ENCODE results near the gene LYRM7. TPM values are rescaled to one million over a fixed set of nuclear protein-coding genes. Genes with fewer than 3 reads are reported as not detected.
"Not testable (repeated sequence)": the region's sequence is repeated elsewhere in the genome, so short reads cannot be mapped to it uniquely, and the experiment has no call there.

Gene LYRM7
- total RNA-seq, 1 donor from 2014 or later = 16.4 TPM

DNA sequence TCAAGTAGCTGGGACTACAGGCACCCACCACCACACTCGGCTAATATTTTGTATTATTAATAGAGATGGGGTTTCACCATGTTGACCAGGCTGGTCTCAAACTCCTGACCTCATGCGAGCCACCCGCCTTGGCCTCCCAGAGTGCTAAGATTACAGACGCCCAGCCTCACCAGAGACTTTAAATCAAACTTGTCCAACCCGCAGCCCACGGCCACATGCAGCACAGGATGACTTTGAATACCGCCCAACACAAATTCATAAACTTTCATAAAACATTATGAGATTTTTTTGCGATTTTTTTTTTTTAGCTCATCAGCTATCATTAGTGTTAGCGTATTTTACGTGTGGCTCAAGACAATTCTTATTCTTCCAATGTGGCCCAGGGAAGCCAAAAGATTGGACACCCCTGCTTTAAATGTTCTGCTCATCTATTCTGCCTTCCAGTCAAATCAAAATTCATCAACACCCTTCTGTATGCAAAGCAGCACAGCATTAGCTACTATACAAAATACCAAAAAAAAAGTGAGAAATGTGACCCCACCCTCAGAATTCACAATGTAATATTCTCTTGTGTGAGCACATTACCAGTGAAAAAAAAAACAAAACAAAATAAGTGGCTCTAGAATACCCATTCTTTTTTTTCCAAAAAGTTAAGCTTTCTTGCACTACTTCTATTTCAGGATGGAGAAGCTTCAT, 50.4 kb downstream of the LYRM7 start:
- no peak for DNase-seq (ENCODE audit: low spot score)

DNA sequence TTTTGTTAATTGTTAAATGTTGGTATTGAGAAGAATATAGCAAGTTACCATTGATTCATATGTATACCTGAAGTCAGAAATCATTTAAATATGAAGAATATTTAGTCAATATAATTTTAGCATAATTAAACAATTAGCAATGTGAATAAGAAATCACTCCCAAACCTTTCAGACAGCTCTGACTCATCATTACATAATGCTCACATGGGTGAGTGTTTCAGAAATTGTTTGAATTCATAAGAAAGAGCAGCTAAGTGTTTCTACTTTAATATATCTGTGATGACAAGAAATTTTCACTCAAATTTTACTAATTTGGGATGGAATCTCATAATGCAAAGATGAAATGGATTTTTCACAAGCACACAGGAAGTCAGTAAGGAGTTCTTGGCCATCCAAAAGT, 51.1 kb downstream of the LYRM7 start:
- no peak for DNase-seq (ENCODE audit: low spot score)

DNA sequence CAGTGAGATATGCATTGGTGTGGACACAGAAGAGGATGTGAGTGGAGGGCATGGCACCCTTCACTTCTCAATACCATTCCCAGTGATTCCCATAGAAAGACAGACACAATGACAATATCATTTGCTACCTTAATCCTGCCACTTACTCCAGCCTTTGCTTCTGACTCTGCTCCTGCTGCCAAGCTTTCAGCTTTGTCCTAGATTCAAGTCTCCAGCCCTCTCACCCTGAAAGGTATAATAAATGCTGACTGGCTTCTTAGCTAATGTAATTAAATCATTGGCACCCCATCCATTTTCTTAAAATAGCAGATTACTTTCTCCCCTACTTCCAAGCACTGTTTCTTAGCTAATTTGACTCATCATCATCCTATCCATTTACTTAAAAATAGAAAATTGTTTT, 52.0 kb downstream of the LYRM7 start:
- DNase-seq (ENCODE audit: low spot score) = no peak

DNA sequence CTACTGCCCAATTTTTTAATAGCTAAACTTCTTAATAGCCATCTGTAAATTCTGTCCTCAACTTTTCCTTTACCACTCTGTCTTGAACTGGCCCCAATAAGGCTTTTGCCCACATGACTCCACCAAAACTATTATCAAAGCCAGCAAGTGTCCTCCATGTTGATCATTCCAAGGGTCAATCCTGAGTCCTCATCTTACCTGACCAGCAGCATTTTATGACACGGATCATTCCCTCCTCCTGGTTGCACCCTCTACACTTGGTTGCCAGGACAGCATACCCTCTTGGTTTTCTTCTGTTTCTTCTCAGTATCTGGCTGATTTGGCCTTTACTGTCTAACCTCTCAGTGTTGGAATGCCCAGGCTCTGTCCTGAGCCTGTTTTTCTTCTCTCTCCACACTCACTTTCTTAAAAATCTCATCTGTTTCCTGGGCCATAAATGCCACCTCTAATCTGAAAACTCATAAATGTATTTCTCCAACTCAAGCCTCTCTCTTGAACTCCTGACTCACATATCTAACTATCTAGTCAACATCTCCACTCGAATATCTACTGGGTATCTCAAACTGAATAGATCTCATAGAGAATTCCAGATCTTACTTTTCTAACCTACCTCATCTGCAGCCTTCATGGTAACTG, 53.1 kb downstream of the LYRM7 start:
- DNase-seq (ENCODE audit: low spot score) = no peak

DNA sequence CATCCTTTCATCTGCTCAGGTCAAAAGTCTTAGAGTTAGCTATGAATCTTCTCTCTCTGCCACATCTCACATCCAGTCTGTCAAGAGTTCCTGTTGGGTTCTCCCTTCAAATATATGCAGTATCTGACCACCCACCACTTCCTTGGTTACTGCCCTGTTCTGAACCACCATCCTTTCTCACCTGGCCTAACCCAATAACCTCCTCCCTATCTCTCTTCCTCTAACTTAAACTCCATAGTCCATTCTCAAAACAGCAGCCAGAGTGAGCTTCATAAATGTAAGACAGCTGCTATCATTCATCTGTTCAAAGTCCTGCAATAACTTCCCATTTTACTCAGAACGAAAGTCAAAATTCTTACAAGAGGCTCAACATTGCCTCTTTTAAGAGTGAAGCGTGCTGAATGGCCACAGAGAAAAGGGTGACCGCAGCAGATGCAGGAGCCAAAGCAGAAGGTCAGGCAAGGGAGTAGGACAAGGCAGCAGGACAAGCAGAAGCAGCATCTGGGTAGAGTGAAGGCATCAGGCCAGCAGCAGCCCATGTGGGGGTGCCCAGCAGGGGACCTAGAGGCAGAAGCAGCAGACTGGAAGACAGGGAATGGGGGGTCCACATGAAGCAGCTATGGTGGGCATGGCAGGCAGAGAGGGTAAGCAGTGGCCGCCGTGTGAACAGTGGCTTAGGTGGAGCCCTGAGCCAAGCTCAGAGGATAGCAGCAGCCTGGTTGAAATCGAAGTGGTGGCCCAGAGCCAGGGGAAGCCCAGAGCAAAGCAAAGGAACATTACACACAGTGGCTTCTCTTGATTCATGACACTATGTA, 53.9 kb downstream of the LYRM7 start:
- no peak for DNase-seq (ENCODE audit: low spot score)

DNA sequence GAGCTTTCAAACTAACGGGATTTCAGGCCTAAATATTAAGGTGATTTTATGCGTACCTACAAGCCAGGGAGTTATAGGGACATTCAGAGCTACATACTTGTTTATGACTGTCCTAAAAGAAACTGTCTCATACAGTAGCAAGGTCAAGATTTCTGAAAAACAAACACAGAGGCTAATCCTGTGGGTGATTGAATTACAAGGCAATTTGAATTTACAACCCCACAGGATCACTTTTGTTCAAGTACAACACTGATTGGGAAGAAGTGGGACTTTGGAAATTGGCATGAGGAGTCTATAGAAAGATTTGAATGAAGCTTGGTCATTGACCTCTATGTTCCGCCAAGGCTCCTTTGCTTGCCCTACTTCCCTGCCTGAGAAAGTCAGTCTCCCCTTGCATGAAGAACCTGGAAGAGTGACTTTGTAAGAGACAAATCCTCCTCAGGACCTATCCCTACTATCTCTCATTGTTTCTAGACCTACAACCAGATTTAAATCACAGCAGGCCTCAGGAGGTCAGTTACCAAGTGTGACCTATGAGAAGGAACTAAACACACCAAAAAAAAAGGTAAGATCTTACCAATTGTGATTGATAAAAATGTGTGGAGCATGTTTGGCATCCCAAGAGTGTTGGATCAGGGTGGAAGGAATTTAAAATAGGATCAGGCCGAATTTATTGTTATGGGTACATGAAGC, 54.7 kb downstream of the LYRM7 start:
- DNase-seq (ENCODE audit: low spot score) = no peak

DNA sequence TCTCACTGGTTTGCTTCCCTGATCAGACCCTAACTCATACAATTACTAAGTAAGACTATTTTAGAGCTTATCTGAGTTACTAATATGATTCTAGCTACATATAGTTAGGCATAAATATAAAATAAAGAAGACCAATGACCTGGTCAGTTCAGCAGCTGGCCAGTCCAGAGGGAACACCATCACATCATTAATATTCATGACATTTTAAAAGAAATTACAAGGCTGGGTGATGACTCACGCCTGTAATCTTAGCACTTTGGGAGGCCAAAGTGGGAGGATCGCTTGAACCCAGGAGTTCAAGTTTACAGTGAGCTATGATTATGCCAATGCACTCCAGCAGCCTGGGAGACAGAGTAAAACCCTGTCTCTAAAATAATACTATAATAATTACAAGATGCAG, 56.2 kb downstream of the LYRM7 start:
- DNase-seq (ENCODE audit: low spot score) = no peak

DNA sequence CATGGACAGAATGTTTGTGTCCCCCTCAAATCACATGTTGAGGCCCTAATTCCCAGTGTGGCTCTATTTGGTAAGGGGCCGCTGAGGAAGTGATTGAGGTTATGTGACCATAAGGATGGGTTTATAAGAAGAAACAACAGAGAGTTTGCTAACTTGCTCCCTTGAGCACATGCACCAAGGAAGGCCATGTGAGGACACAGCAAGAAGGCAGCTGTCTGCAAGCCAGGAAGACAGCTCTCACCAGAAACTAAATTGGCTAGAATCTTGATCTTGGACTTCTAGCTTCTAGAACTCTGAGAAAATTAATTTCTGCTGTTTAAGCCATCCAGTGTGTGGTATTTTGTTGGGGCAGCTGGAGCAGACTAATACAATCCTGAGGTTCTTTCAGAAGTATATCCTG, 57.9 kb downstream of the LYRM7 start:
- DNase-seq (ENCODE audit: low spot score) = no peak

DNA sequence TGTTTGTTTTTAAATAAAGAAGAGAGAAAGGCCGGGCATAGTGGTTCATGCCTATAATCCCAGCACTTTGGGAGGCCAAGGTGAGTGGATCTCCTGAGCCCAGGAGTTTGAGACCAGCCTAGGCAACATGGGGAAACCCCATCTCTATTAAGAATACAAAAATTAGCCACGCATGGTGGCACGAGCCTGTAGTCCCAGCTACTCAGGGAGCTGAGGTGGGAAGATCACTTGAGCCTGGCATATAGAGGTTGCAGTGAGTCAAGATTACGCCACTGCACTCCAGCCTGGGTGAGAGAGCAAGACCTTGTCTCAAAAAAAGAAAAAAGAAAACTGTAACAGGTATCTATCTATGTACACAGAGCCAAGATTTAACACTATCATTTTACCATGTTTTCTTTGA, 58.9 kb downstream of the LYRM7 start:
- no peak for DNase-seq (ENCODE audit: low spot score)

DNA sequence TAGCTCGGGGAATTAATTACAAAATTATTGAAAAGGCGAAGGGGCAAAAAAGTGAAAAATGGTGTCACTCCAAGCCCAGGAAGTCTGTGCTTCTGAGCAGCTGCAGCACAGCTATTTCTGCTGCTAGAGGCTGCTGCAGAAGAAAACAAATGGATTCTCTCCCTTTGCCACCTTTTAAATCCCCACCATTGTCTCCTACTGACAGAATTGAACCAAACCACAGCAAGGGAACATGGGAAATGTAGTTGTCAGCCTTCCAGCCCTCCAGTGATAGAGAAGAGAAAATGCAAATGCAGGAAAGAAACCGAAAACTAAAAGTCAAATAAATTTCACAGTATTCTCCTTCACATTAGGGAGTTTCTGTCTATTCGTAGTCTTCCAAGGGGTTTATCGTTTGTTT, 59.7 kb downstream of the LYRM7 start:
- DNase-seq (ENCODE audit: low spot score) = no peak

DNA sequence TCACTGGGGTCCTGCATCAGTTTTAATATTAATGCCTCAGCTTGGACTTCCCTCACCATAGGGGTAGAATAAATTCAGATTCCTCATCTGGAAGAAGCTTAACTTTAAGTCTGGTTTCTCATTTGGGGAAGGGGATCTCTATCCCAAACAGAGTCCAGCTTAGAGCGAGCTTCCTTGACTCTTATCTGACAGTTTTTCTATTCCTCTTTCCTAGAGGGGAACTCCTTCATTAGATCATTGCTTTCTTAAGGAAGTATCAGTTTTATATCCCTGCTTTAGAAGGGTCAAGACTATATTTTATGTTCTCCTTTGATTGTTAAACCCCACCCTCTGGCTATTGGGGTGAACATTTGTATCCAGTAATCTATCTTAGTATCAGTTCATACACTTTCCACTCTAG, 68.9 kb downstream of the LYRM7 start:
- no peak for DNase-seq (ENCODE audit: low spot score)

DNA sequence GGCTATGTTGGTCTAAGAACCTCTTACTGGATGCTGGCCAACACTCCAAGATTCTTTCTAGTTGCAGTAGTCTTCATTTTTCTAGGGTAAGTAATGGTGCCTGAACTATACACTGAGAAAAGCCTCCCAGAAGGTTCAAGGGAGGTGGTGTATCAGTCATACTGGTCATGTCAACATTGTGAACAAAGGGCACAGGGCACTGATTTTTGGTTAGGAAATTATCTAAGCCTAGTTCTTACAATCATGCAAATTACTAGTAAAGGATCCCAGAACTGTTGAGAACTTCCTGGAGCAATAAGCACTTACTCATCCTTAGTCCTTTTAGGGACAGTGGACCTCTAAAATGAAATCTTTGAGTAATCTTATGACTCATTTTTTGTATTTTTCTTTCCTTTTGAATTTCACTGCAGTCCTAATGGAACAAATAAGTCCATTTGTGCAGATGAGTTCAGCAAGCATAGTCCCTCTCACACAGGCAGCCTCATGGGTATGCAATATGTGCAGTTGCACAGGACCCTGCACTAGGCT, 72.0 kb downstream of the LYRM7 start:
- DNase-seq (ENCODE audit: low spot score) = no peak

DNA sequence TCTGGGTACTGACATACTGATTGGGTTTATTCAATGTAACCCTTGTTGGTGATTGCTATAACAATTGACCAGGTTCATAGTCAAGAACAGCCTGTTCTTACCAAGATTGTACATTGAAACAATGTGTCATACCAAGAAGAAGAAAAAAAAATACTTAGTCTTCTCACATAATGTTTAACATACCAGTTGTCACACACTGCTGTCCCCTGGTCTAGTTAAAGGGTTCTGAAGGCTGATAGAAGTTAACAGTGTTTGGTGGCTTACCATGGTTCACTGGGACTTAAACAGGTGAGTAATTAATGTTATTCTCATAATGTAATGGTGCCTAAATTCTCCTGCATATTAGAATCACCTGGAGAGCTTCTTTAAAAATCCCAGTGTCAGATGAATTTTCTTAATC, 74.6 kb downstream of the LYRM7 start:
- DNase-seq (ENCODE audit: low spot score) = no peak

DNA sequence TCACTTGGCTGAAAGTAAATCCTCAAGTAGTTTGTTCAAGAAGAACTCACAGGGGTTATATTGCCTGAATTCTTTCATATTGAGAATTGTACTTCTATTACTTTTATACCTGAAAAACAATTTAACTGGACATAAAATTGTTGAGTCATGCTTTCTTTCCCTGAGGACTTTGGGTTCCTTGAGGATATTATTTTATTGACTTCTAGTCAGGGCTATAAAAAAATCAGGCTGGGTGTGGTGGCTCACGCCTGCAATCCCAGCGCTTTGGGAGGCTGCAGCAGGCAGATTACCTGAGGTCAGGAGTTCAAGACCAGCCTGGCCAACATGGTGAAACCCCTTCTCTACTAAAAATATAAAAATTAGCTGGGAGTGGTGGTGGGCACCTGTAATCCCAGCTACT, 75.2 kb downstream of the LYRM7 start:
- no peak for DNase-seq (ENCODE audit: low spot score)

DNA sequence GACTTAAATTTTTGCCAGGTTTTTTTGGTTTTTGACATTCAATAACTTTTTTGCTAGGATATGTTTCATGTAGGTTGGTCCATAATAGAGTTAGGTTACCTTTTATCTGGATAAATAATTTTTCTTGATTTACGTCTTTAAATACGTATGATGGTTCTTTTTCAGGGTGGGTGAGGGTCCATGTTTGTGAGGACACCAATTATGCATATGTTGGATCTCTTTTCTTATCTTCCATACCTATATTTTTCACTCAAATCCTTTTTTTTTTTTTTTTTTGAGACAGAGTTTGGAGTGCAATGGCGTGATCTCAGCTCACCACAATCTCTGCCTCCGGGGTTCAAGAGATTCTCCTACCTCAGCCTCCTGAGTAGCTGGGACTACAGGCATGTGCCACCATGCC, 75.8 kb downstream of the LYRM7 start:
- DNase-seq (ENCODE audit: low spot score) = no peak

DNA sequence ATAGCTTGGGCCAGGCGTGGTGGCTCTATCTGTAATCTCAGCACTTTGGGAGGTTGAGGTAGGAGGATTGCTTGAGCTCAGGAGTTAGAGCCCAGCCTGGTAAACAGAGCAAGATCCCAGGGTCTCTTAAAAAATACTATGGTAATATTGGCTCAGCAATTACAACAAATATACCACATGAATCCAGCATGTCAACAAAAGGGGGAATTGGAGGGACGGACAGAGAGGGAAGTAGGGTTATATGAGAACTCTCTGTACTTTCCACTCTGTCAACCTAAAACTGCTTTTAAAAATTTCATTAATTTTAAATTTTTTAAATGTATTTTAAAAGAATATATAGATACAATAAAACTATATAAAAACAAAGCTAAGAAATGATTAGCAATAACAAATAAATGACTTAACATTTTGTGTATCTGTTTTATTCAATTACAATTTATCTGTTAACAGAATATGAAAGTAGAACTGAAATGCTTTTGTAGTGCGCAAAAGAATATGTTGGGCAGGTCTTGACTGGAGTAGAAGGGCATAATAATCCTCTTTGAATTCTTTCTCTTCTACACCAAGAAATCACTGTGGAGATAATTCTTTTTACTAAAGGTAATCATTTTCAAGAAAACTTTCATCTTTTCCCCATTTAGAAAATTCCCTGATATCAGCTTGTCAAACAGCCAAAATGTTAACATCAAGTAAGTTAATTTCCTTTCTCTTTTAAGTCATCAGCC, 80.2 kb downstream of the LYRM7 start:
- DNase-seq (ENCODE audit: low spot score) = no peak

DNA sequence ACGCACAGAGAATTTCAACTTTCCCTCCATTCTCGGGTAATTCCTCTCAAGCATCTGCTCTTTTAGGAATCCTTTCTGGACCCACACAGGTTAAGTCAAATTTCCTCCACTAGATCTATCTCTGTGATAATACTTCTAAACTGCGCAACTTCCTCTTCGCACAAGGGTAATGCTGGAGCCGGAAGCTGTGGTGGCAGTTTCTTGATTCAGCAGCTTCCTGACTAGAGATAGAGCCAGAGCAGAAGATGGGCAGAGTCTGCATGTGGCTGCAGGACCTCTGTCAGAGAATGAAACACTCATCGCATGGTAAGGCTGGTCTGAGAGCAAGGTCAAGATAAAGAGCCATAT, 82.1 kb downstream of the LYRM7 start:
- peak; percentile 62 for DNase-seq (ENCODE audit: low spot score)

DNA sequence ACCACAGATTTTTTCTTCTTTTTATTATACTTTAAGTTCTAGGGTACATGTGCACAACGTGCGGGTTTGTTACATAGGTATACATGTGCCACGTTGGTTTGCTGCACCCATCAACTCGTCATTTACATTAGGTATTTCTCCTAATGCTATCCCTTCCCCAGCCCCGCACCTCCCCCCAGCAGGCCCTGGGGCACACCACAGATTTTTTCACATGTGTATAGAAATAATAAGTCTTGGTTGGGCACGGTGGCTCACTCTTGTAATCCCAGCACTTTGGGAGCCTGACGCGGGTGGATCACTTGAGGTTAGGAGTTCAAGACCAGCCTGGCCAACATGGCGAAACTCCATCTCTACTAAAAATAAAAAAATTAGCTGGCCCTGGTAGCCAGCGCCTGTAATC, 83.3 kb downstream of the LYRM7 start:
- not testable (repeated sequence) for DNase-seq (ENCODE audit: low spot score)

DNA sequence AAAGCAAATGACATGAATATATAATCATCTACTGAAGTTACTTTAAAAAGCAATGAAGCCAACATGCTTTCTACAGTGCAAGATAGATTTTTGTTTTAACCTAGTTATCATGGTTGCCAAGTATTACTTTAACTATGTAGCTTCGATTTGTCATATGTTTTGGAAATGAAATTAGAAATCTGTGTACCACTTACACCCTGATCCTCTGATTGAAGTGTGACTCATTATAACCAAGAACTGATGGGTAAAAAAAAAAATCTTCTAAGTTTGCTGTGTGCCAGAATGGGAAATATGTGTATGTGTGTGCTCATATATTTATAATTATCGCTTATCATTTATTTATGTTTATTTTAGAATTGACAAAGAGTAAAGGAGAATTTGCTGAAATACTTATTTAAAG, 84.0 kb downstream of the LYRM7 start:
- DNase-seq (ENCODE audit: low spot score) = no peak
